Measurements from ENCODE around the gene RFTN1. TPM values are rescaled to one million over a fixed set of nuclear protein-coding genes. Genes with fewer than 3 reads are reported as not detected.

Gene RFTN1
- total RNA-seq, 1 donor from 2014 or later: 53.4 TPM

DNA sequence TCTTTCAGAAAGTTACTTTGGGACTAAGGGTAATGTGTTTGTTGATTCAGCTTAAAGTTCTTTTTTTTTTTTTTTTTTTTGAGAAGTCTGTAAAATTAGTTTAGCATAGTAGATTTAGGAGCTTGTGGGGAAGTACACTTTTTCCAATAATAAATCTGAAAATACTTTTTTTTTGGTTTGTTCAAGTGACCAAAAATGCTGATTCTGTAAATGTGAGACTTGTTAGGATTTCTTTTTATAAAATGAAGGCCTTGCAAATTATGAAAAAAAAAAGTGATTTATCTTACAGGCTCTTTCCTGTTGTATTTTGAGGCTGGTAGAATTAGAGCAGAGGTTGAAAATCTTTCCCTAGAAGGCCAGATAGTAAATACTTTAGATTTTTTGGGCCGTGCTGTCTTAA is 240.9 kb downstream of the RFTN1 start:
- Mint-ChIP-seq H3K9me3 (ENCODE audit: low read depth) (no peaks in the 10 kb centered on the region), H3K27me3 (ENCODE audit: low read depth) (no peaks in the 10 kb centered on the region), H3K4me1 (ENCODE audit: low read depth) (peaks cover 7% of the 10 kb centered on the region), H3K4me3 (ENCODE audit: unreplicated experiment) (no peak overlapping the region), H3K27ac (ENCODE audit: unreplicated experiment) (no peak overlapping the region), H3K36me3 (ENCODE audit: low read depth) (peaks cover 9% of the 10 kb centered on the region)
- no peak for DNase-seq (ENCODE audit: low spot score)
- TF ChIP-seq CTCF (IDR thresholded peaks at IDR 0.05): no peak

- Mint-ChIP-seq H3K27me3 (ENCODE audit: low read depth) (no peaks in the 10 kb centered on the region), H3K36me3 (ENCODE audit: low read depth) (peaks cover 9% of the 10 kb centered on the region), H3K4me3 (ENCODE audit: unreplicated experiment) (no peak overlapping the region), H3K27ac (ENCODE audit: unreplicated experiment) (no peak overlapping the region), H3K4me1 (ENCODE audit: low read depth) (peaks cover 25% of the 10 kb centered on the region), H3K9me3 (ENCODE audit: low read depth) (no peaks in the 10 kb centered on the region)
- TF ChIP-seq CTCF (IDR thresholded peaks at IDR 0.05): no peak
- DNase-seq (ENCODE audit: low spot score): no peak
These were observed 242.6 kb downstream of the RFTN1 start for GRCh38 chr3:16270855-16271254.

GRCh38 chr3:16266714-16267113 is 246.8 kb downstream of the RFTN1 start:
- no peak overlapping the region for H3K27ac Mint-ChIP-seq (ENCODE audit: unreplicated experiment)
- H3K4me3 Mint-ChIP-seq (ENCODE audit: unreplicated experiment): no peak overlapping the region
- no peaks in the 10 kb centered on the region for H3K9me3 Mint-ChIP-seq (ENCODE audit: low read depth)

More at GRCh38 chr3:16266714-16267113, 246.8 kb downstream of the RFTN1 start:
- Mint-ChIP-seq H3K27me3 (ENCODE audit: low read depth) (no peaks in the 10 kb centered on the region), H3K36me3 (ENCODE audit: low read depth) (peaks cover 3% of the 10 kb centered on the region), H3K4me1 (ENCODE audit: low read depth) (peaks cover 33% of the 10 kb centered on the region)
- no peak for DNase-seq (ENCODE audit: low spot score)
- TF ChIP-seq CTCF (IDR thresholded peaks at IDR 0.05): no peak

Other genes starting within 250 kb of the RFTN1 start
- gene DPH3, start 248.8 kb downstream of the RFTN1 start, total RNA-seq: 19.8 to 23.8 TPM (median 20.5 TPM) in 3 replicates
- 6.4 to 8.1 TPM (median 6.7 TPM) in 3 replicates for gene OXNAD1, start 248.5 kb downstream of the RFTN1 start, total RNA-seq
- not detected in 3 replicates for gene DAZL, start 91.7 kb upstream of the RFTN1 start, total RNA-seq